GM20431 (cell line): Measurements from ENCODE around the gene CHAF1B.
"Not testable (repeated sequence)": the region's sequence is repeated elsewhere in the genome, so short reads cannot be mapped to it uniquely, and the experiment has no call there.

Source experiments
- in situ Hi-C: fragments of 300-500 bp; cut with MseI, MboI; formaldehyde crosslinking; loops from one replicate; pipeline ENCODE4 v1.15.0; 2020; ENCODE audit warnings: low sequenced_read_pairs; ENCODE audit not compliant: unreplicated experiment

The CHAF1B gene

DNA sequence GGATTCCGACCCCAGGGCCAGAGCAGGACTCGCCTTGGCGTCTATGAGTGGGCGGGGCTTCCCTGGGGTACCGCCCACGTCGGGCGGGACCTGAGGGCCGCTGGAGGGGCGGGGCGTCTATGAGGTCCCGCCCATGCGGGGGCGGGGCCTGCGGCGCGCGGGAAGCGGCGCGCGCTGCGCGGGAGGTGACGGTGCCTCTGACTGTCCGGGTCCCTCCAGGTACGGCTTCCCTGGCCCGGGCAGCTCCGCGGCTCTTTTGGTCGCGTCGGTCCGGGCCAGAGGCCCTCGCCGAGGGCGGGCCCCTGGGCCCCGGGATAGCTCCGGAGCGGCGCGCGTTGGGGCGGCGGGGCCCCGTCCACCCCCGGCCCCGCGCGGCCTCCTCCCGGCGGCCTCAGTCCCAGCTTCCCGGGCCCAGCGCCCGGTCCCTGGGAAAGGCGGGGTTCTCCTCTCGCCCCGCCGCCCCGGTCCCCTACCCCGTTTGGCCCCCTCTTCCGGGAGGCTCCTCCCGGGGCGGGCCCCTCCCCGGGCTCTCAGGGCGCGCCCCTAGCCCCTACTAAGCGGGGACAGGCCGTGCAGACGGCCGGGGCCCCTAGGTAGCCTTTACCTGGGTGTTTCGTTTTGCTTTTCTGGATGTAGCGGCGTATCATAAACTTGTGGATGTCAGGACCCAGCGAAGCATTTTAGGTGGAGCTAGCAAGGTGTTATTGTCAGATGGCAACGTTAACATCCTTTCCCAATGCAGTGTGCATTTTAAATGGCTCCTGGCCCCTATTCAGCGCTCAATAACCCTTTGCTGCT, at the start of gene CHAF1B:
Gene CHAF1B (plus strand): TSS at position 160 of the 798 bp plus-strand sequence. CDS start 745 bp downstream, outside the sequence.
- in situ Hi-C loops, result no loop called here

DNA sequence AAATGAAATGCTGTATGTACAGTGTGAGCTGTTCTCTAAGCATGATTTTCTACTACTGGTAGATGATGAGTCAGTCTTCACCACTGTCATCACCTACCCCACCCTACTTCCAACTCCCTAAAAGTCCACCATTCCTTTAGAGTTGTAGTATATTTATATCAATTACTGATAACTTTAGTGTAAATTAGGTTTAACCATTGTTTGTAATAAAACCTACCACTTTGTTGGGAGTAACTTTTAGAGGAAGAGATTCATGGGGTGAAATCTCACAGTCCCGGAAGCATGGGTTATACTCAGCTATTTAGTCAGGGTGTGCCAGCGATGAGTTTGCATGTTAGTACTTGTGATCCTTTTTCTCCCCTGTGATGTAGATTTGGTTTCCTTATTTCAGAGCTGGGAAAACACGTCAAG, 48.1 kb upstream of the CHAF1B start:
- in situ Hi-C loops, result no loop called here

DNA sequence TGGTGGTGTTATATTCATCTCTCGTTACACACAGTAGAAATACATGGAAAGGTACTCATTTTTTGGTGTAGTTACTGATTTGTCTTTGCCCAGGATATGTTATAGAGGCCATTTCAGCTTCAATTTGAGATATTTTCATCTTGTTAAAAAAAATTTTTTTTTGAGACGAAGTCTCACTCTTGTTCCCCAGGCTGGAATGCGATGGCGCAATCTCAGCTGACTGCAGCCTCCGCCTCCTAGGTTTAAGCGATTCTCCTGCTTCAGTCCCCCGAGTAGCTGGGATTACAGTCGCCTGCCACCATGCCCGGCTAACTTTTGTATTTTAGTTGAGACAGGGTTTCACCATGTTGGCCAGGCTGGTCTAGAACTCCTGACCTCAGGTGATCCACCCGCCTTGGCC, 46.2 kb upstream of the CHAF1B start:
- in situ Hi-C loops, result no loop called here

- in situ Hi-C loops, result not testable (repeated sequence)
Measured at GRCh38 chr21:36342581-36342980, 42.6 kb upstream of the CHAF1B start.

DNA sequence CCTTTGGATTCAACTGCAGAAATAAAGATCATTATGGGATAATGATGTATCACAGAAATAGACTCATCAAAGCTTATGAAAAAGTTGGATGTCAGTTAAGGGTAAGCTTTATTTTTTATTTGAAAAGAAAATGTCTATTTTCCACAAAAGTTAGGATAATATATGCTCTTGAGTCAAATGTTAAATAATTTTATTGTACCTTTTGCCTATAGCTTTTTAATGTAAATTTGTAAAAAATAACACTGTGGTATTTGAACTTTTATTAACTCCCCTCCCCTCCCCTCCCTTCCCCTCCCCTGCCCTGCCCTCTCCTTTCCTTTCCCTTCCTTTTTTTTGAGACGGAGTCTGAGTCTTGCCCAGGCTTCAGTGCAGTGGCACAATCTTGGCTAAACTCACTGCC, 40.3 kb upstream of the CHAF1B start:
- in situ Hi-C loops, result no loop called here

- in situ Hi-C loops, result no loop called here
Measured at GRCh38 chr21:36347278-36347961, 37.8 kb upstream of the CHAF1B start.

DNA sequence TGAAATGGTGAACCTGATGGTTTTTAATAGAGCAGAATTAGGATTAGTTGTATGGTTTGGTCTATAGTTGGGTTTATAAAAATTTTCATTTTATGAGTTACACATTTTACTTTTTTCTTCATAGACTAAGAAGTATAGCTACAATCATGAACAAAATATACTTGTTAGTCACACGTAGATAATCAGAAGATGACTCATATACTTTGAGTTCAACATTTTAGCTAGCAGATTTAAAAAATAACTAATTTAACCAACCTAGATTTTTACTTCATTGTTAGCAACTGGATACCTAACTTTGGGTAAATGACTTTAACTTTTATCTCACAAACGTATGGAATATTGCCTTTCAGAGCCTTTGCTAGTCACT, 37.2 kb upstream of the CHAF1B start:
- in situ Hi-C loops, result no loop called here

DNA sequence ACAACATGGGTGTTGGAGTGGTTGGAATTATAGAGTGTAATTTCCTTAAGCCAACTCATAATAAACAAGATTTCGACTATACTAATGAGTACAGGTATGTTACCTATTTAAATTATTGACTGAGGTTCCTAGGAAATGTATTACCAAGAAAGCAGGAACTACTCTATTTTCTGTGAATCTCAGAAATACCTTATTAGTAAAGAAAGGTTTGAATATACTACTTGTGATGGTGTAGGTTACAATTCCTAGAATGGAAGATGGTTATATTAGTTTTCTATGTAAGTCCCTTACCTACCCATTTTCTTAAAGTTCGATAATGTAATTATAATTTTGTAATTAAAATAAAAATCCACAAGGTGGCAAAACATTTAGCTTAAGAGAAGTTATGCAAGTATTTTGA, 35.9 kb upstream of the CHAF1B start:
- in situ Hi-C loops, result no loop called here

- in situ Hi-C loops, result no loop called here
Measured at GRCh38 chr21:36350282-36350910, 34.8 kb upstream of the CHAF1B start.

DNA sequence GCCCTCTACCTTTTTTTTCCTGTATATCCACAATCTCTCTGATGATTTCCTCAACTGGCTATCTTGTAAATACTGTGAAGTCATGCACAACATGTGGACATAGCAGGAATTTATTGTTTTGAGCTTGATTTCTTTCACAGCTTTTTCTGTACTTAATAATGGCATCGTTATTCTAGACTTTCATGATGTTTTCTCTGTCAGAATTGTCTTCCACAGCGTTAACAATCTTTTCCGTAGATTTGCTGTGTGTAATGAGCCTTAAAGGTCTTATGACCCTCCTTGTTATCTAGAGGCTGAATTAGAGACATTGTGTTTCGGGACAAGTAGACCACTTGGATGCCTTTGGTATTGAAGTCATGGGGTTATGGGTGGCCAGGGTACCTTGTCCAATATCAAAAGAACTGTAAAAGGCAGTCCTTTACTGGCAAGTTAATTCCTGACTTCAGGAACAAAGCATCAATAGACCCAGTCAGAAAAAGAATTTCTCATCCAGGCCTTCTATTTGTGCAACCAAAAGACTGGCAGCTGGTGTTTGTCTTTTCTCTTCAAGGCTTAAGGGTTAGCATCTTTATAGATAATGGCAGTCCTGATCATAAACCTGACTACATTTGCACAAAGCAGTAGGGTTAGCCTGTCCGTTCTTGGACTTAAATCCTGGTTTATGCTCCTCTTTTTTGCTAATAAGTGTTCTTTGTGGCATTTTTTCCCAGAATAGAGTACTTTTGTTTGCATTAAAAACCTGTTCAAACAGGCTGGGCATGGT, 30.1 kb upstream of the CHAF1B start:
- in situ Hi-C loops, result no loop called here

GRCh38 chr21:36355868-36356267, 29.3 kb upstream of the CHAF1B start:
- in situ Hi-C loops, result no loop called here

GRCh38 chr21:36359185-36359584, 26.0 kb upstream of the CHAF1B start:
- in situ Hi-C loops, result no loop called here

DNA sequence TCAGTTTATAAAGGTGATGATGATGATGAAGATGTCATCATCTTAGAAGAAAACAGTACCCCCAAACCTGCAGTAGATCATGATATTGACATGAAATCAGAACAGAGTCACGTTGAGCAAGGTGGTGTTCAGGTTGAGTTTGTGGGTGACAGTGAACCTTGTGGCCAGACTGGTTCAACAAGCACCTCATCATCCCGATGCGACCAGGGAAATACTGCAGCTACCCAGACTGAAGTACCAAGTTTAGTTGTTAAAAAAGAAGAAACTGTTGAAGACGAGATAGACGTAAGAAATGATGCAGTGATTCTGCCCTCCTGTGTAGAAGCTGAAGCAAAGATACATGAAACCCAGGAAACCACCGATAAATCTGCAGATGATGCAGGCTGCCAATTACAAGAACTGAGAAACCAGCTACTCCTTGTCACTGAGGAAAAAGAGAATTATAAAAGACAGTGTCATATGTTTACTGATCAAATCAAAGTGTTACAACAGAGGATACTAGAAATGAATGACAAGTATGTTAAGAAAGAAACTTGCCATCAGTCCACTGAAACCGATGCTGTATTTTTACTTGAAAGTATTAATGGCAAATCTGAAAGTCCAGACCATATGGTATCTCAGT, 16.0 kb upstream of the CHAF1B start:
- in situ Hi-C loops, result no loop called here

DNA sequence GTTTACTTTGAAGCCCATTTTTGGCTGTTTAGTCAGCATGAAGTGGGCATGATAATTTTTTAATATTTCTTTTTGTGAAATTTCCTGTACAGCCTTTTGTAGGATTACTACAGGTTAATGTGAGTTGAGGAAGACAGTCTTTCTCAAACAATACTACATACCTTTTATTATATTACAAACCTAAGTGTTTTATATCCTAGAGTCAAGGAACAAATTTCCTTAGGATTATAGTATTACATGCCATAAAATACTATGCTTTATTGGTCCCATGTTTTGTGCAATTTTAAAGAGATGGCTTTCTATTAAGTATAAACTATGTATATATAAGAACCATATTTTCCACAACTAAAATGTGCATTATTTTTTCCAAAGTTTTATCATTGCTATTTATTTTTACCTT, 9.2 kb upstream of the CHAF1B start:
- in situ Hi-C loops, result no loop called here

- in situ Hi-C loops, result no loop called here
Measured at GRCh38 chr21:36377391-36377842, 7.8 kb upstream of the CHAF1B start.

GRCh38 chr21:36379251-36379650, 5.9 kb upstream of the CHAF1B start:
- in situ Hi-C loops, result no loop called here

GRCh38 chr21:36381841-36382589, 3.2 kb upstream of the CHAF1B start:
- in situ Hi-C loops, result no loop called here

GRCh38 chr21:36382722-36383121, 2.5 kb upstream of the CHAF1B start:
- in situ Hi-C loops, result not testable (repeated sequence)

DNA sequence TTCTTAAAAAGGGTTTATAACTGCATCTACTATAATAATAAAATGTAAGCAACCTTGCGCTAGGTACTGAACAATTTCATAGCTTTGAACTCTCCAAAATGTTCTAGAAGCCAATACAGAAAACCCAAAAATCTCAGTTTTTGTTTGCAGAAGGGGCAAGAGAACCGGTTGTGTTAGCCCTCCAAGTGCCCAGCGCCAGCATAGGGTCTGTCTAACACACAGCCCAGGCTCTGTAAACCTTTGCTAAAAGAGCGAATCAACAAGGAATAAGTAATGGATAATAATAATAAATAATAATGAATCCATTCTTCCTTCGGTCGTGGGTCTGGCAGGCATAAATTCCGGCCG, 333 bp upstream of the CHAF1B start:
- in situ Hi-C loops, result no loop called here
